HFFc6 (cell line): ENCODE results near the gene LYST. TPM values are rescaled to one million over a fixed set of nuclear protein-coding genes. Genes with fewer than 3 reads are reported as not detected.
A peak's percentile ranks its signal among the peaks of the same experiment; 100 is the strongest.

ENCODE experiments used
- DNase-seq: peaks from one replicate; pipeline ENCODE4 v3.0.0-alpha.2; 2018
- H3K27ac Mint-ChIP-seq: 2 replicates; pipeline ENCODE4 v1.8.0; 2020; ENCODE audit warnings: mild to moderate bottlenecking, mixed read lengths
- H3K27me3 Mint-ChIP-seq: 2 replicates; pipeline ENCODE4 v1.8.0; 2021; ENCODE audit warnings: mild to moderate bottlenecking, moderate library complexity, mixed read lengths; ENCODE audit not compliant: insufficient read depth
- H3K36me3 Mint-ChIP-seq: 2 replicates; pipeline ENCODE4 v1.8.0; 2021; ENCODE audit warnings: low read depth, mixed read lengths
- H3K4me1 Mint-ChIP-seq: 2 replicates; pipeline ENCODE4 v1.8.0; 2020; ENCODE audit warnings: low read depth, mixed read lengths
- H3K4me3 Mint-ChIP-seq: 2 replicates; pipeline ENCODE4 v1.8.0; 2020; ENCODE audit warnings: mild to moderate bottlenecking, moderate library complexity, mixed read lengths
- H3K9me3 Mint-ChIP-seq: 2 replicates; pipeline ENCODE4 v1.8.0; 2020; ENCODE audit warnings: mild to moderate bottlenecking, mixed read lengths
- total RNA-seq, 6 experiments: library from RNA; stranded (reverse); fragmentation: NEBNext Ultra II Directional; extraction: Animal tissue kit (Norgen Biotek cat#: 25700); gene quantifications; 2 replicates in 1 of 6; 3 replicates in 5 of 6; pipeline ENCODE4 v1.2.3, GENCODE V29; 2021
- TF ChIP-seq, protein P1 (sequence below): fragments of 200-600 bp; sonication (generic); IDR thresholded peaks from 2 replicates; pipeline ENCODE4 v1.5.0; 2021; ENCODE audit warnings: antibody characterized with exemption, mild to moderate bottlenecking

The LYST gene
- total RNA-seq, 6 experiments from 2014 or later = 13.2 to 18.9 (median 15.4) TPM

DNA sequence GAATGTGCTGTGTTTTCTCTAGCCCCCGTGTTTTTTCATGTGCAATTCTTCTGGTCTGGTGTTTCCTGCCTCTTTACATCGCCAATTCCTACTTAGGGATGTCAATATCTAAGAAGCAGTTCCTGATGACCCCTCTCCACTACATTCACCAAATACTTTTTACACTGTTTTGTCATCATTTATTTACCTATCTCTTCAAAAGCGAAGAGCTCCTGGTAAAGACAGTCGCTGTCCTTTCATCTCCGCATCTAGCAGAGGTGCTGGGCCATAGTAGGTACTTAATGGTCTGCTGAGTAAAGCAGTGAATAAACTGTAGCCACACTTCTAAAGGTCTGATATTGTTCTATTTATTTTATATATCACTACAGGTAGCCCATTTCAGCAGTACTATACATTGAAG lies 43.0 kb downstream of the LYST start:
- Mint-ChIP-seq H3K27me3 (no peaks in the 10 kb centered on the region; the same call in 1 of the 2 replicates), H3K9me3 (no peaks in the 10 kb centered on the region), H3K27ac (peak overlapping the region; percentile 52), H3K36me3 (peaks cover 24% of the 10 kb centered on the region), H3K4me3 (no peak overlapping the region), H3K4me1 (peaks cover 36% of the 10 kb centered on the region)
- no peak for DNase-seq
- TF ChIP-seq, protein P1, sequence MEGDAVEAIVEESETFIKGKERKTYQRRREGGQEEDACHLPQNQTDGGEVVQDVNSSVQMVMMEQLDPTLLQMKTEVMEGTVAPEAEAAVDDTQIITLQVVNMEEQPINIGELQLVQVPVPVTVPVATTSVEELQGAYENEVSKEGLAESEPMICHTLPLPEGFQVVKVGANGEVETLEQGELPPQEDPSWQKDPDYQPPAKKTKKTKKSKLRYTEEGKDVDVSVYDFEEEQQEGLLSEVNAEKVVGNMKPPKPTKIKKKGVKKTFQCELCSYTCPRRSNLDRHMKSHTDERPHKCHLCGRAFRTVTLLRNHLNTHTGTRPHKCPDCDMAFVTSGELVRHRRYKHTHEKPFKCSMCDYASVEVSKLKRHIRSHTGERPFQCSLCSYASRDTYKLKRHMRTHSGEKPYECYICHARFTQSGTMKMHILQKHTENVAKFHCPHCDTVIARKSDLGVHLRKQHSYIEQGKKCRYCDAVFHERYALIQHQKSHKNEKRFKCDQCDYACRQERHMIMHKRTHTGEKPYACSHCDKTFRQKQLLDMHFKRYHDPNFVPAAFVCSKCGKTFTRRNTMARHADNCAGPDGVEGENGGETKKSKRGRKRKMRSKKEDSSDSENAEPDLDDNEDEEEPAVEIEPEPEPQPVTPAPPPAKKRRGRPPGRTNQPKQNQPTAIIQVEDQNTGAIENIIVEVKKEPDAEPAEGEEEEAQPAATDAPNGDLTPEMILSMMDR = no peak

DNA sequence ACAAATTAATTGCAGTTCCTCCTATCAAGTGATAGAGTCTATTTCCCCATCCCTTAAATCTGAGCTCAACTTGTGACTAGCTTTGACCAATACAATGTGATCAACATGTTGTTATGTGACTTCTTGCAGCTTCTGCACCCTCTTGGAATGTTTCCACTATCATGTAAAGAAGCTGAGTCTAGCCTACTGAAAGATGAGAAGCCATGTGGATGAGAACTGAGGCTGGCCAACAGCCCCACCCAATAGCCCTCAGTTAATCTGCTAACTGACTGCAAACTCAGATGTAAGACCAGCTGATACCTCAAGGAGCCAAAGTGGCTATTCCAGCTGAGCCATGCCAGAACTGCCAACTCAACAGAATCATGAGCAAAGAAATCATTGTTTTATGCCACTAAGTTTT lies 44.0 kb downstream of the LYST start:
- DNase-seq = no peak
- no peaks in the 10 kb centered on the region; the same call in 1 of the 2 replicates for H3K27me3 Mint-ChIP-seq
- TF ChIP-seq, protein P1 = no peak
- peak overlapping the region; percentile 95 for H3K27ac Mint-ChIP-seq
- peaks cover 24% of the 10 kb centered on the region for H3K36me3 Mint-ChIP-seq
- H3K9me3 Mint-ChIP-seq = no peaks in the 10 kb centered on the region
- no peak overlapping the region for H3K4me3 Mint-ChIP-seq
- H3K4me1 Mint-ChIP-seq = peaks cover 36% of the 10 kb centered on the region

- H3K27ac Mint-ChIP-seq = peak overlapping the region; percentile 95
- H3K4me1 Mint-ChIP-seq = peaks cover 36% of the 10 kb centered on the region
- peak overlapping the region; percentile 55 for H3K4me3 Mint-ChIP-seq
- TF ChIP-seq, protein P1 = peak; percentile 53
- peak; percentile 91 for DNase-seq
- peaks cover 22% of the 10 kb centered on the region for H3K36me3 Mint-ChIP-seq
- no peaks in the 10 kb centered on the region; the same call in 1 of the 2 replicates for H3K27me3 Mint-ChIP-seq
- no peaks in the 10 kb centered on the region for H3K9me3 Mint-ChIP-seq
These were observed 45.2 kb downstream of the LYST start for GRCh38 chr1:235821361-235821981.

DNA sequence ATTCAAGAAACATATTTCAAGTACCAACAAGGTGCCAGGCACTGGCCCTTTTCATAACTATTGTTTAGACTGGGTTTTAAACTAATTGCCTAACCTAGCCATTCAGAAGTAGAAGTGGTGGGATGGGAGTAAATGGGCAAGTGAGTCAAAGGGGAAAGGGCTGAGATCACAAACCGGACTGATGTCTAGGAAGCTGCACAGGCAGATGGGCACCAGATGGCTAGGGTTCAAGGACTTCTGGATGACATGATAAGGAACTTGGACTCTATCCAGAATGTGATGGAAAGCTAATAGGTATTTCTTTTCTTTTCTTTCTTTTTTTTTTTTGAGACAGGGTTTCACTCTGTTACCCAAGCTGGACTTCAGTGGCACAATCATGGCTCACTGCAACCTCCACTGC lies 46.6 kb downstream of the LYST start:
- no peak for DNase-seq
- Mint-ChIP-seq H3K27me3 (no peaks in the 10 kb centered on the region; the same call in 1 of the 2 replicates), H3K9me3 (no peaks in the 10 kb centered on the region), H3K36me3 (peaks cover 16% of the 10 kb centered on the region), H3K4me3 (no peak overlapping the region), H3K4me1 (peaks cover 36% of the 10 kb centered on the region), H3K27ac (no peak overlapping the region)
- TF ChIP-seq, protein P1 = no peak

- no peak overlapping the region for H3K4me3 Mint-ChIP-seq
- DNase-seq = no peak
- no peaks in the 10 kb centered on the region for H3K9me3 Mint-ChIP-seq
- H3K4me1 Mint-ChIP-seq = peaks cover 35% of the 10 kb centered on the region
- H3K27me3 Mint-ChIP-seq = no peaks in the 10 kb centered on the region; the same call in 1 of the 2 replicates
- H3K36me3 Mint-ChIP-seq = peaks cover 14% of the 10 kb centered on the region
- no peak overlapping the region for H3K27ac Mint-ChIP-seq
- TF ChIP-seq, protein P1 = no peak
These were observed 48.0 kb downstream of the LYST start for GRCh38 chr1:235818632-235819136.
